Activated T-cell treated with anti-CD3 and anti-CD28 coated beads, Interleukin-2, amount 50 U/mL, for 1 hour (primary cell): ENCODE measurements around the gene HOXB5.
A peak's percentile ranks its signal among the peaks of the same experiment; 100 is the strongest.

ENCODE experiments used
- DNase-seq: peaks from one replicate; pipeline ENCODE4 v3.0.0-alpha.2; 2020

Gene HOXB5

DNA sequence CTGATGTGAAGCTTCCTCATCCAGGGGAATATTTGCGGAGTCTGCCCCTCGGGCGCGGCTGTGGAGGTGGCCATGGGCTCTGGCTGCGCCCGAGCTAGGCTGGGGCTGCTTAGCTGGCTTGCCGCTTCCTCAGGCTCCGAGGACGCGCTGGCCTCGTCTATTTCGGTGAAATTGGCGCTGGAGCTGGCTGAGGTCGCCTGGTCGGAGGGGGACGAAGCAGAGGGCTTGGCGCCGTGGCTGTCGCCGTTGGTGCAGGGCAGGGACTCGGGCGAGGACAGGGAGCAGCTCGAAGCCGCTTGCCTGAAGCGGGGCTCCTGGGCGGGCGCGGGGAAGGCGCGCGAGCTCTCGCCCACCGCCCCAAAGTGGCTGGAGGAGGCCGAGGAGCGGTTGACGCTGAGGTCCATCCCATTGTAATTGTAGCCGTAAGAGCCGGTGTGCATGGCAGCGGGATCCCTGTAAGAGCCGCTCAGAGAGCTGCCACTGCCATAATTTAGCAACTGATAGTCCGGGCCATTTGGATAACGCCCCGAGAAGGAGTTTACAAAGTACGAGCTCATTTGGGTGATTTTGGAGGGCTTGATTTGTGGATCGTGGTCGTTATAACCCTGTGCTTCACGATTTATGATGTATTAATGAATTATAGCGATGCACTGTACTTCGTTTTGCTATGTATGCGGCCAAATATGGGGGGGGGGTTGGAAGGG is at the start of gene HOXB5:
TSS of gene HOXB5 (minus strand) at position 654 of the 704 bp plus-strand sequence. CDS start at position 557, 97 bp downstream.
- no peak for DNase-seq

- DNase-seq, result no peak
Measured at GRCh38 chr17:48642843-48643696, 49.5 kb upstream of the HOXB5 start.

- no peak for DNase-seq
Measured at GRCh38 chr17:48642059-48642842, 48.7 kb upstream of the HOXB5 start.

DNA sequence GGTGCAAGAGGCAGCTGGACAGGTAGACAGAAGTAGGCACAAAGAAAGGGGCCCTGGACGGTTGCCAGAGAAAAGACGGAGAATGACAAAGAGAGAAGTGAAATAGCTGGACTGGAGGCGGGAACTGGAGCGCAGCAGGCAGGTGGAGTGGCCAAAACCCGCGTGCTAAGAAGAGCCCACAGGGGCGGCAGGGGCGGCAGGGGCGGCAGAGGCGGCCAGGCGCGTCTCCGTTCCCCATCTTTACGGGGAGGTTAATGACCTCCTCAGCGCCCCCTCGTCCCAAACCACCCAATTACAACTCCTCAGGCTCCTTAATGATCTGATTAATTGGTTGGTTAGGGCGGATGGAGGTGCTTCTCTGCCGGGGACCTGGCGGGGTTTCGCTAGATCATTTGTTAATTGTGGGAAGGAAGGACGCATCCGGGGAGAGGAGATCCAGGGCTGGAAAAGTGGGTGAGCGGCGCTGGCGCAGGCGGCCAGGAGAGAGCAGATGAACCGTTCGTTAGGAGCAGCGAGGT is 48.0 kb upstream of the HOXB5 start:
- DNase-seq, result no peak

GRCh38 chr17:48640858-48641180 is 47.2 kb upstream of the HOXB5 start:
- DNase-seq, result no peak

DNA sequence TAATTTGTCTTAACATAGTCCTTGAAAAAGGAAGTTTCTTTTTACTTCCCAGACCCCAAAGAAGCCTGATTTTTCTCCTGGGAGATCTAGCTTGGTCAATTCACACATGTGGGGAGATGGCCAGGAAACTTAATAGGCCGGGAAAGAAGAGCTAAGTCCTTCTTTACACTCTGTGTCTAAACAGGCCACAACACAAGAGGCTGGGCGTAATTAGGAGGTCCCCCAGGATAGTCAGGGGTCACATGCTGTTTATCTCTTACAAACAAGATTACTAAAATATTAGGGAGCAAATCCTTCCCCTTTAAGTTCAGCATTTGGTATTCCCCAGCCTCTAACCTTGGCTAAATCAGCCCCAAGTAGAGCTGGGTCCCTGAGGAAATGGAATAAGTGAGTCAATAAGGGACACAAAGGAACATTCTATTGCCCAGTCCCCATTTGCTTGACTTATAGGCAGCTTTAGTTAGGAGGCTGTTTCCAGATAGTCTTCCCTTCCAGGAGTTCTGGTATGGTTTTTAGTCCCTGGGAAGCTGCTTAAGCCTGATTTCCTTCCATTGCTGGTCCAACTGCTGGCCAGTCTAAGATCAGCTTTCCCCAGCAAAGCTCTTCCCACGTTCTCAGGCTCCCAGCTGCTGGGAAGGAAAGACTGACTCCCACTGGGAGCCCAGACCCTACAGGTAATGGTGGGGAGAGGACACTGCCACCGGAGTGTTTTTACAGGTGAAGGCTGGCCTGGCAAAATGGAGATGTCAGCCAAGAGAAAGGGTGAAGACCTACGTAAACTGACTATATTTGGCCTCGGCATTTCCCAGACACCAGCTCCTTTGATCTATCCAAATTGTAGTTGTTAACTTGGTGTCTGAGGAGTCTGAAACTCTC is 46.6 kb upstream of the HOXB5 start:
- no peak for DNase-seq

- no peak for DNase-seq
Measured at GRCh38 chr17:48639136-48639535, 45.6 kb upstream of the HOXB5 start.

DNA sequence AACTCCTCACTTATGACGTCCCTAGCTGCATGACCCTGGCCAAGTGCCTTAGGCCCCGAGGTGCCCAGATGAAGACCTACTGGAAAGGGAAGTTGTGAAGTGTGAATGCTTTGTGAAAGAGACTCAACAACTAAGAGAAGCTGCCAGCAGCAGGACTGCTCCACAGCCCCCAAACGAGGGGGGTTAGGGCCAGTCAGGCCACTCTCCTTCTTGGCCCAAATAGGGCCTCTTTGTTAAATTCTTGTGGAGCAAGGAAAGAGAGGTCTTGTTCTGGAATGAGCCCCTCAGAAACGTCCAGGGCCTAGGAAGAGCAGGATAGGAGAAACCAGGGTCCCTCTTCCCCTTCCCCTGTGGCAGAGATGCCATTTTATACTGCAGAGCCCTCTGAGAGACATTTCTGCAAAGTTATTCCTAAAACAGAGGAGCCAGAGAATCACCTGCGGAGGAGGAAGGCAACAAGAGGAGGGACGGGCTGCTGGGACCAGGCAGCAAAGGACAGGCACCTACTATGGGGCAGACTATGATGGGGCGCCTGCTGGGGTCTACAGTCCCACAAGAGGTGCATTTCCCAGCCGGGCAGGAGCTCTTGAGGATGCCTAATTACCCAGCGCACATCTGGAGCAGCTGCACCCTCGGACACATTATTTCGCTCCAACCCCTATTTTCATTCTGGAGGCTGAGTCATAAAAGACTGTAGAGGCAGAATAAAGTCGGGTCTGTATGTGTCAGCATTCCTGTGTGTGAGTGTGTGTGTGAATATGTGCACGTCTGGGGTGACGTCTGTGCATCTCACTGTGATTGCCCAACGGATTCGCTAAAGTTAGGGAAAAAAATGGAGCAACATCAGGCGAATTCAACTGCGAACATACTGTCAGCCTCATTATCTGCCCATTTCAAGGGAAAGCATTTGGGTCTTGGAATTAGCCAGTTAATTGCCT is 44.0 kb upstream of the HOXB5 start:
- no peak for DNase-seq

DNA sequence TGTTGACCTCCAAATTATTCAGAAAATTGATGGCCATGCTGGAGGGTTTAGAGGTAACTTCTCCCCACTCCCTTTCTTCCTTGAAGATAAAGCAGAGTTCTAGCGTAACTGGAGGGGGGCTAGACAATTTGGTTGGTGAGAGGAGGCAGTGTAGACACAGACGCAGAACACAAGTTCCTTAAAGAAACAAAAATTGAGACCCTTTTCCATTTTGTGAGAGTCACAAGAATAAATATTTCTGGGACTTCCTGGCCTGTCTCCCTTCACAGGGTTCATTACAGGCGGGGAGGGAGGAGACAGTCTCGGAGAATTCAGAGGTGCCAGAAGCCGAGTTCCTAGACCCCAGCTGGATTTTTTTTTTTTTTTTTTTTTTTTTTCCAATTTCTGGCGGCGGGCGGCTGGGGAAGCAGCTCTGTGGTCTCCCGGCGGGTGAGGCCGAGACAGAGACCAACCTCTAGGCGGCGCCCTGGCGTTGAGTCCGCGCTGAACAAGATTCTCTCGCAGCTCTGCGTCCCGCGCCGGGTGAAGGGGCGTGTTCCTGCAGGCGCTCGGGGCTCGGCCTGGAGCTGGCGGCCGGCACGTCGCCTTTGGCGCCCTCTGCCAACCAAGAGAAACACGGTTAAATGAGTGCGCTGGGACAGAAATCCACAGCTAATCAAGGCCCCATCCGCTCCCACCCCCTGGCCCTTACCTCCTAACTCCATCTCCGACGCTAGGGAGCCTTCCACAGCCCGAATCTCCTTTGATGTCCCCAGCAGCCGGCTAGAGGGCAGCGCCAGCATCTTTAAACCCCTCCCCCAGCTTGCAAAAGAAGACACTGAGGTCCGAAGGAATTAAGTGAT is 42.8 kb upstream of the HOXB5 start:
- DNase-seq, result peak; percentile 75

- DNase-seq, result no peak
Measured at GRCh38 chr17:48634493-48635208, 41.1 kb upstream of the HOXB5 start.

DNA sequence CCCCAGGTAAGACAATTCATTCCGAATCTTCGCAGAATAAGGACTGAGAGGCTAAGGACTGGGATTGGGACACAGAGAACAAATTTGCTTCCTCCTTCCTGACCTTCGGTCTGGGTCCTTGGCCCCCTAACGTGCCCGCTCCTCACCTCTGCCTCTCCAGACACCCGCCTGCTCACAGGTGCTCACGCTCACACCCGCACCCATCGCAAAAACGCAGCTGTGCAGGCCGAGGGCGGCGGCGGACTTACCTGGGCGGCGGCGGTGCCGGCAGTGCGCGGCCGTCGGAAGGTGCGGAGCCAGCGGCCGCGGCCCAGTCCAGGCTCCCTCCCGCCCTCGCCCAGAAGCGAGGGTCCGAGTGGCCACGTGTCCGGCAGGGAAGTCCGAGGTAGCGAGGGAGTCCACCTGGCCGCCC is 39.7 kb upstream of the HOXB5 start:
- DNase-seq, result no peak

- DNase-seq, result no peak
Measured at GRCh38 chr17:48632579-48633265, 39.1 kb upstream of the HOXB5 start.

DNA sequence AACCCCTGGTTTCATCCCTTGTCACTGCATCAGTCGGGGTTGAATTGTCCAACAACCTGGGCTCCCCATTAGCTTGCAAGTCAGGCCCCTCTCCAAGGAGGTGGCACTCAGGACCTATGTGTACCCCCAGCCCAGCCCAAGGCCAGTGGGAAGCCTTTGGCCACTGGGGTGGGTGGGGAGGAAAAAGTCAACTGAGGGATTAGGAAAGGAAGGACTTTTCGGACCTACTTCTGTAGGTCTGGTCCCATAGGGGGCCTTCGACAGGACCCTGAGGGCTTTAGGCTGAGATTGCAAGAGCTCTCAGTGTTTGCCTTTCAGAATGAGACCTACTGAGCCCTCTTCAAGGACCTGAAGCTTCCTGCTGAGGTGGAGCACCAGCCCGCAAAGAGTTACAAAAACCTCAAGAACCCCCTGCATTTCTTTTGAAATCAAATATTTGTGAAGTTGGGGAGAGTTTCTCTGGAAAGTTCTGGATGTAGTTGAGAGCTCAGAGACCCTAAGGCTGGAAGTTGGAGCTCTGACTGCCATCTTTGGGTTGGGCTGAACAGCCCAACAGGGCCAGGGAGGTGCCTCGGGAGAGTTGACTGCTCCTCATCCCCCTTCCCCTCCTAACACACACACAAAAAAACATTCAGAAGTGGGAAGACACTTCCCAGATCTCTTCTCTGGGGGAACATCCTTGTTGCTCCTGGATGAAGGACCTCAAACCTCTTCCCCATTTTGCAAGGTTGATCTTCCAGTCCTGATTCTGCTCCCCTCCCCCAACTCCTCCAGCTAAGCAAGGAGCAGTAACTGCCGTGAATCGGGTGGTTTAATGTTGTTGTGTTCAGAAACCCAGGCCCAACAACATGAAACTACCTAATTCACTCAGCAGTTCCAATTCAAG is 38.4 kb upstream of the HOXB5 start:
- DNase-seq, result no peak

GRCh38 chr17:48630925-48631692 is 37.5 kb upstream of the HOXB5 start:
- no peak for DNase-seq

DNA sequence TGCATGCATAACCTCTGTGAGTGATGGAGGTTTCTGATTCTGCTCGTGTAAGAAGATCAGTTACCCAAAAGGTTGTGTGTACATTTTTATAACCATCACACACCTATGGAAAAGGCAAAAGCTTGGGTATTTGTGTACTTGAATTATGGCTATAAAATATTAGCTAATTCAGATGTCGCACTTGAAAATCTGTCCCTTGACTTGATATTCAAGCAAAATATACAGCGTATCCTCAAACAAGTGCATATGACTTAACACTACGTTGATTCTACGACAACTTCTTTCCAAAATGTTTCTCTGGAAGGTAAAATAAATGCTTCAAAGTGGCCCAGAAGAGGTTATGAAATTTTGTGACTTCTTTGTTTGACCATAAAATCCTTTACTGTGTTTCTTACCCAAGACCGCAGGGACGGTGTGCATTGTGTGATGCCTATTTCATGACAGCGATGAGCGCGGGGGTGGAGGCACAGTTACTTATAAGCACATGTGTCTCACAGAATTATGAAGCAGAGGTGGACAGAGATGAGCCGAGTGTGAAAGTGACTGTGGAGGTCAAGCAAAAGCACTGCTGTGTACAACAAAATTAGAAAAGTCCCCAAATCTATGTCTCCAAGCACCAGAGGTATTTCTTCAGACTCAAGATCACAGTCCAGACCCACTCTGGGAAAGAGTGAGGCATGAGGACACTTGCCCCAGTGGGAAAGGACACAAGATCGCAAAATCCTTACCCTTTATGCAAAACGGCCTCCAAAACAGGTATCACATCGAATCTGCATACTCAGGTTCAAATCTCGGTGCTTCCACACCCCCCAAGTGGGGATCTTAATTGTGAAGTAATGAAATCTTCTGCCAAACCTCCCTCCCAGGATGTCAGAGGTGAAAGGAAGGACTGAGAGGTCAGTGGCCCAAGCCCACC is 36.7 kb upstream of the HOXB5 start:
- no peak for DNase-seq

DNA sequence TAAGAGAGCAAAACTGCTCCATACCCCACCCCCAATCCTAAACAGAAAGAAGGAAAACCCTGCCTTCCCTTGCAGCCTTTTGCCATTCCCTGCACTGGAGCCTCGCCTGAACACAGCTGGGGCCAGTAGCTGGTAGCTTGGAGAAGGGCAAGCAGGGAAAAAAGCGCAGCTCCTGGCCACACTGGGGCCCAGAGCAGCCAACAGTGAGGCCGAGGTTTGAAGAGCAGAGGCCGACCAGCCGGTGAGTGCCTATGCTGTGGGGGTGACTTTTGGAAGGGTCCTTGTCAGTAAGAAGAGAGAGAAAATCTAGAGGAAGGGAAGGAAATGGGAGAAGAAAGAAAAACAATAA is 35.8 kb upstream of the HOXB5 start:
- DNase-seq, result peak; percentile 13
